ENCODE data around the gene CRISPLD2. TPM values are rescaled to one million over a fixed set of nuclear protein-coding genes. Genes with fewer than 3 reads are reported as not detected.

CRISPLD2 gene
- polyA plus RNA-seq, 1 donor from 2014 or later = 0.06 TPM

DNA sequence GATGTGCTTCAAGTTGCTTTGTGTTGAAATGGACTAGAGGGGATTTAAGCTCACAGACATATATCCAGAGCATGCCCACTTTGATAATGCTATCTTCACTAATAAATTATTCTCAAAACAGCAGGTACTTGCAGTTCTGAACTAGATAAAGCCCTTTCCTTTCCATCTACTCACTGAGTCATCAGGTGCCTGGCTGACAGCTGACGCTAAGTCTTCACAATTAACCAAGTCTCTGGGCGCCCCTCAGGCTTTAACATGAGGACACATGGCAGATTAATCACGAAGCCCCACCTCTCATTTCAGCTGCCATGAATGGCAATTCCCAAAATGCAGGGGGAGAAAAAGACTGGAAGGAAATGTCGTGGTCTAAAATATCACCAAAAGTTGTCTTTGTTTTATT is 29.5 kb upstream of the CRISPLD2 start:
- Histone ChIP-seq H3K27me3 (ENCODE audit: insufficient read depth, low read depth, low read length) (no peaks in the 10 kb centered on the region), H3K36me3 (ENCODE audit: insufficient read depth, low read length) (no peaks in the 10 kb centered on the region), H3F3A (ENCODE audit: insufficient read depth, low read length, poor library complexity, severe bottlenecking) (no peaks in the 10 kb centered on the region), H2AFZ (ENCODE audit: low read depth, low read length) (no peak overlapping the region), H4K20me1 (ENCODE audit: insufficient read depth) (no peaks in the 10 kb centered on the region), H3K4me2 (ENCODE audit: low read length) (no peak overlapping the region), H3K27ac (ENCODE audit: low read length) (no peak overlapping the region), H3K79me2 (replicated peaks; ENCODE audit: insufficient read depth, low read length) (no peaks in the 10 kb centered on the region), H3K9ac (ENCODE audit: low read length) (no peak overlapping the region), H3K9me3 (ENCODE audit: low read length) (no peaks in the 10 kb centered on the region), H3K9me2 (ENCODE audit: insufficient read depth, low read length) (no peaks in the 10 kb centered on the region), H3K4me3 (ENCODE audit: low read length) (no peak overlapping the region)
- TF ChIP-seq EP300 (conservative IDR thresholded peaks at IDR 0.05; ENCODE audit: poor library complexity, severe bottlenecking) = no peak
- TF ChIP-seq EZH2 (IDR thresholded peaks at IDR 0.05; ENCODE audit: borderline replicate concordance, insufficient read depth, low read length, poor library complexity, severe bottlenecking) = no peak
- no peak for TF ChIP-seq RAD21 (conservative IDR thresholded peaks at IDR 0.05)
- TF ChIP-seq, protein P1, sequence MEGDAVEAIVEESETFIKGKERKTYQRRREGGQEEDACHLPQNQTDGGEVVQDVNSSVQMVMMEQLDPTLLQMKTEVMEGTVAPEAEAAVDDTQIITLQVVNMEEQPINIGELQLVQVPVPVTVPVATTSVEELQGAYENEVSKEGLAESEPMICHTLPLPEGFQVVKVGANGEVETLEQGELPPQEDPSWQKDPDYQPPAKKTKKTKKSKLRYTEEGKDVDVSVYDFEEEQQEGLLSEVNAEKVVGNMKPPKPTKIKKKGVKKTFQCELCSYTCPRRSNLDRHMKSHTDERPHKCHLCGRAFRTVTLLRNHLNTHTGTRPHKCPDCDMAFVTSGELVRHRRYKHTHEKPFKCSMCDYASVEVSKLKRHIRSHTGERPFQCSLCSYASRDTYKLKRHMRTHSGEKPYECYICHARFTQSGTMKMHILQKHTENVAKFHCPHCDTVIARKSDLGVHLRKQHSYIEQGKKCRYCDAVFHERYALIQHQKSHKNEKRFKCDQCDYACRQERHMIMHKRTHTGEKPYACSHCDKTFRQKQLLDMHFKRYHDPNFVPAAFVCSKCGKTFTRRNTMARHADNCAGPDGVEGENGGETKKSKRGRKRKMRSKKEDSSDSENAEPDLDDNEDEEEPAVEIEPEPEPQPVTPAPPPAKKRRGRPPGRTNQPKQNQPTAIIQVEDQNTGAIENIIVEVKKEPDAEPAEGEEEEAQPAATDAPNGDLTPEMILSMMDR (IDR thresholded peaks at IDR 0.05; ENCODE audit: poor library complexity, severe bottlenecking) = no peak
- no peak for TF ChIP-seq POLR2AphosphoS5 (IDR thresholded peaks at IDR 0.05)
- no peak for TF ChIP-seq SMC3 (conservative IDR thresholded peaks at IDR 0.05; ENCODE audit: poor library complexity)
- TF ChIP-seq MXI1 (conservative IDR thresholded peaks at IDR 0.05; ENCODE audit: poor library complexity, severe bottlenecking) = no peak
- TF ChIP-seq TAF1 (IDR thresholded peaks at IDR 0.05; ENCODE audit: low read depth) = no peak
- TF ChIP-seq REST (IDR thresholded peaks at IDR 0.05; ENCODE audit: borderline replicate concordance) = no peak

DNA sequence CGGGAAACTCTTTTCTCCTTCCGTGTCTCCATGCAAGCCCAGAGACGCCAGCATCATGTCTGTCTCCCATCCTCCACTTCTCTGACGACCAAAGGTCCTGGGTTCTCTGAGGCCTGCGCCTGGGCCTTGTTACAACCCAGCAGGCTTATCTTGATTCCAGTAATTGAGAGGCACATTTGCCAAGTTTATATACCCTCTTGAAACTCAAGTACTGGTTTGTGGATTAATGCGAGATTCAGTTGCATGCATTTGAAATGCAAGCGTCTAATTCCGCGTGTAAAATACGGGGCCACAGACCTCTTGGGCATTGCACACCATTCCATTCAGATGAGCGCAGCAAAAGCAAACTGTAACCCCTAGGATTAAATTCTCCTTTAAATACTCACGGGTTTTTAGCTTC is 28.7 kb upstream of the CRISPLD2 start:
- no peaks in the 10 kb centered on the region for H3K9me2 ChIP-seq (ENCODE audit: insufficient read depth, low read length)
- TF ChIP-seq TAF1 (IDR thresholded peaks at IDR 0.05; ENCODE audit: low read depth) (no peak), RAD21 (conservative IDR thresholded peaks at IDR 0.05) (no peak), EZH2 (IDR thresholded peaks at IDR 0.05; ENCODE audit: borderline replicate concordance, insufficient read depth, low read length, poor library complexity, severe bottlenecking) (no peak), POLR2AphosphoS5 (IDR thresholded peaks at IDR 0.05) (no peak), EP300 (conservative IDR thresholded peaks at IDR 0.05; ENCODE audit: poor library complexity, severe bottlenecking) (no peak)
- TF ChIP-seq, protein P1 (IDR thresholded peaks at IDR 0.05; ENCODE audit: poor library complexity, severe bottlenecking) = no peak
- H3K27ac ChIP-seq (ENCODE audit: low read length) = no peak overlapping the region
- no peak overlapping the region for H2AFZ ChIP-seq (ENCODE audit: low read depth, low read length)
- no peaks in the 10 kb centered on the region for H3K27me3 ChIP-seq (ENCODE audit: insufficient read depth, low read depth, low read length)
- no peak overlapping the region for H3K4me2 ChIP-seq (ENCODE audit: low read length)
- no peaks in the 10 kb centered on the region for H3K79me2 ChIP-seq (replicated peaks; ENCODE audit: insufficient read depth, low read length)
- H3F3A ChIP-seq (ENCODE audit: insufficient read depth, low read length, poor library complexity, severe bottlenecking) = no peaks in the 10 kb centered on the region
- no peaks in the 10 kb centered on the region for H3K36me3 ChIP-seq (ENCODE audit: insufficient read depth, low read length)
- H3K9me3 ChIP-seq (ENCODE audit: low read length) = no peaks in the 10 kb centered on the region
- no peak overlapping the region for H3K4me3 ChIP-seq (ENCODE audit: low read length)
- H4K20me1 ChIP-seq (ENCODE audit: insufficient read depth) = no peaks in the 10 kb centered on the region
- no peak overlapping the region for H3K9ac ChIP-seq (ENCODE audit: low read length)
